ENCODE measurements around the gene SMIM10L1. TPM values are rescaled to one million over a fixed set of nuclear protein-coding genes. Genes with fewer than 3 reads are reported as not detected.

The SMIM10L1 gene
- total RNA-seq, 2 experiments from 2014 or later, result 7.9 TPM

GRCh38 chr12:11174022-11174421, 3.0 kb downstream of the SMIM10L1 start:
- ChIA-PET POLR2A (no interaction called here), CTCF (no interaction called here)
- ATAC-seq (no peak), DNase-seq (no peak)
- intact Hi-C loops (cut with micrococcal nuclease), result no loop called here
- Mint-ChIP-seq H3K9me3 (no peaks in the 10 kb centered on the region), H3K27me3 (no peaks in the 10 kb centered on the region), H3K27ac (no peak overlapping the region), H3K4me1 (ENCODE audit: low read depth) (peaks cover 36% of the 10 kb centered on the region), H3K4me3 (no peak overlapping the region), H3K36me3 (ENCODE audit: low read depth) (peaks cover 39% of the 10 kb centered on the region)
- TF ChIP-seq CTCF (IDR thresholded peaks at IDR 0.05), result no peak

GRCh38 chr12:11178250-11178649, 7.3 kb downstream of the SMIM10L1 start:
- Mint-ChIP-seq H3K36me3 (ENCODE audit: low read depth) (peaks cover 16% of the 10 kb centered on the region), H3K4me1 (ENCODE audit: low read depth) (peaks cover 16% of the 10 kb centered on the region), H3K27me3 (no peaks in the 10 kb centered on the region), H3K4me3 (no peak overlapping the region), H3K27ac (no peak overlapping the region), H3K9me3 (no peaks in the 10 kb centered on the region)
- DNase-seq, result no peak
- ATAC-seq, result no peak
- no peak for TF ChIP-seq CTCF (IDR thresholded peaks at IDR 0.05)
- POLR2A ChIA-PET, result no interaction called here
- intact Hi-C loops (cut with micrococcal nuclease), result no loop called here
- CTCF ChIA-PET, result no interaction called here

GRCh38 chr12:11182529-11182928, 11.5 kb downstream of the SMIM10L1 start:
- no peak overlapping the region for H3K27ac Mint-ChIP-seq
- no peak for DNase-seq
- no peak for TF ChIP-seq CTCF (IDR thresholded peaks at IDR 0.05)
- peaks cover 4% of the 10 kb centered on the region for H3K4me1 Mint-ChIP-seq (ENCODE audit: low read depth)
- ChIA-PET POLR2A (no interaction called here), CTCF (no interaction called here)
- no peak overlapping the region for H3K4me3 Mint-ChIP-seq
- H3K27me3 Mint-ChIP-seq, result no peaks in the 10 kb centered on the region
- H3K36me3 Mint-ChIP-seq (ENCODE audit: low read depth), result no peaks in the 10 kb centered on the region
- H3K9me3 Mint-ChIP-seq, result no peaks in the 10 kb centered on the region
- ATAC-seq, result no peak
- intact Hi-C loops (cut with micrococcal nuclease), result no loop called here

DNA sequence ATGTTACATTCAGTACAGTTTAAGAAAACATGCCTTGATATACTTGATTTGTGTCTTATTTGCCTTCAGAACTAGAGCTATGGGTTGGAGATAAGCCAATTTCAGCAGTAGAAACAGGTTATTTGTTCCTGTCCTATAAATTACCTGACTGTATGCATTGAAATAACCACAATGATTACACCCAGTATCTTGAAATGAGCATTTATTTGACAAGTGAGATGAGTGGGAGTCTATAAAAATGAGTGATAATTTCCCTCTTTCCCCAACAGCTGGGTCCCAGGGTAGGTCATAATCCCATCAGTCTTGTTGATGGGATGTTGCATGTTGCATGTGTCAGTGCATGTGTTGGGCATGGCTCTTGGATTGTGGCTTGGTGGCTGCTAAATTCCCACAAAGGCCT, 12.0 kb downstream of the SMIM10L1 start:
- no peak for ATAC-seq
- ChIA-PET CTCF (interaction anchor here (1.0 to 1.7 kb wide), 2 partner anchors 11 to 412 kb away, joined by 3 to 5 read pairs; no protein-coding TSS in a partner anchor), POLR2A (no interaction called here)
- H3K36me3 Mint-ChIP-seq (ENCODE audit: low read depth), result no peaks in the 10 kb centered on the region
- no peaks in the 10 kb centered on the region for H3K9me3 Mint-ChIP-seq
- H3K27ac Mint-ChIP-seq, result no peak overlapping the region
- DNase-seq, result no peak
- H3K27me3 Mint-ChIP-seq, result no peaks in the 10 kb centered on the region
- intact Hi-C loops (cut with micrococcal nuclease), result no loop called here
- H3K4me1 Mint-ChIP-seq (ENCODE audit: low read depth), result peaks cover 4% of the 10 kb centered on the region
- H3K4me3 Mint-ChIP-seq, result no peak overlapping the region
- no peak for TF ChIP-seq CTCF (IDR thresholded peaks at IDR 0.05)

DNA sequence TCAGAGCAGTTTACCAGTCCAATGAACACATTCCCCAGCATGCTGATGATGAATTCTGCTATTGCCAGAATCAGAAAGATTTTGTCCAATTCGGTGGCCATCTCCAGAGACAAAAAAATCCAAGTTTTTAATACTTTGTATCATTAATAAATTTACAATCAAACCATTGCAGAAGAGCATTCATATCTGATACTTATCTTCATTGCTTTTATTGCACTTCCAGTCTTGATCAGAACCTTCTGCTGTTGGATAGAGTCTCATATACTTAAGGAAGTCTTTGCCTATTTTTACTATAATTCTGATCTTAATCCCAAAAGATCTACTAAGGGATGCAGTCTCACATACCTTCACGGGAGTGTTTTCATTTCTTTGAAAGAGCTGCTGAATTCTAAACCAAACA, 15.8 kb downstream of the SMIM10L1 start, which contains the start of gene TAS2R42:
Gene TAS2R42, minus strand, starts transcription at position 101 of the 400 bp plus-strand sequence. Its CDS starts 0 bp downstream, at position 101.
- H3K27ac Mint-ChIP-seq, result no peak within 1 kb of the TSS
- no peak for TF ChIP-seq CTCF (IDR thresholded peaks at IDR 0.05)
- peaks cover 4% of the 10 kb centered on the region for H3K4me1 Mint-ChIP-seq (ENCODE audit: low read depth)
- CTCF ChIA-PET, result no interaction called here
- H3K27me3 Mint-ChIP-seq, result no peaks in the 10 kb centered on the region
- intact Hi-C loops (cut with micrococcal nuclease), result no loop called here
- no peaks in the 10 kb centered on the region for H3K9me3 Mint-ChIP-seq
- ATAC-seq (no peak), DNase-seq (no peak)
- no peak within 1 kb of the TSS for H3K4me3 Mint-ChIP-seq
- POLR2A ChIA-PET, result no interaction called here
- no peaks in the 10 kb centered on the region for H3K36me3 Mint-ChIP-seq (ENCODE audit: low read depth)
